Midbrain (tissue), 1 donor: ENCODE data around the gene RAD54L.
"Not testable (repeated sequence)": the region's sequence is repeated elsewhere in the genome, so short reads cannot be mapped to it uniquely, and the experiment has no call there.

ENCODE experiments used
- DNase-seq: peaks from one replicate; lab custom pipeline; 2025; lab: John Stamatoyannopoulos, UW

RAD54L gene

DNA sequence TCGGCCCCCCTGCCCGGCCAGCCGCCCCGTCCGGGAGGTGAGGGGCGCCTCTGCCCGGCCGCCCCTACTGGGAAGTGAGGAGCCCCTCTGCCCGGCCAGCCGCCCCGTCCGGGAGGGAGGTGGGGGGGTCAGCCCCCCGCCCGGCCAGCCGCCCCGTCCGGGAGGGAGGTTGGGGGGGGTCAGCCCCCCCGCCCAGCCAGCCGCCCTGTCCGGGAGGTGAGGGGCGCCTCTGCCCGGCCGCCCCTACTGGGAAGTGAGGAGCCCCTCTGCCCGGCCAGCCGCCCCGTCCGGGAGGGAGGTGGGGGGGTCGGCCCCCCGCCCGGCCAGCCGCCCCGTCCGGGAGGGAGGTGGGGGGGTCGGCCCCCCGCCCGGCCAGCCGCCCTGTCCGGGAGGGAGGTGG, 5.8 kb upstream of the RAD54L start:
- DNase-seq = not testable (repeated sequence)

GRCh38 chr1:46242918-46243317, 4.6 kb upstream of the RAD54L start:
- no peak for DNase-seq

DNA sequence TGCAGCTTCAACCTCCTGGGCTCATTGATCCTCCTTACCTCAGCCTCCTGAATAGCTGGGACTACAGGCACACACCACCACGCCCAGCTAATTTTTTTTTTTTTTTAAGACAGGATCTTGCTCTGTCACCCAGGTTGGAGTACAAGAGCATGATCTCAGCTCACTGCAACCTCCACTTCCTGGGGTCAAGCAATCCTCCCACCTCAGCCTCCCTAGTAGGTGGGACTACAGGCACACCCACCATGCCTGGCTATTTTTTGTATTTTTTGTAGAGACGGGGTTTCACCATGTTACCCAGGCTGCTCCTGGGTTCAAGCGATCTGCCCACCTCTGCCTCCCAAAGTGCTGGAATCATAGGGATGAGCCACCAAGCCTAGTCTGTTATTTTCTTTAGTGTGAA, 3.7 kb upstream of the RAD54L start:
- DNase-seq = not testable (repeated sequence)

DNA sequence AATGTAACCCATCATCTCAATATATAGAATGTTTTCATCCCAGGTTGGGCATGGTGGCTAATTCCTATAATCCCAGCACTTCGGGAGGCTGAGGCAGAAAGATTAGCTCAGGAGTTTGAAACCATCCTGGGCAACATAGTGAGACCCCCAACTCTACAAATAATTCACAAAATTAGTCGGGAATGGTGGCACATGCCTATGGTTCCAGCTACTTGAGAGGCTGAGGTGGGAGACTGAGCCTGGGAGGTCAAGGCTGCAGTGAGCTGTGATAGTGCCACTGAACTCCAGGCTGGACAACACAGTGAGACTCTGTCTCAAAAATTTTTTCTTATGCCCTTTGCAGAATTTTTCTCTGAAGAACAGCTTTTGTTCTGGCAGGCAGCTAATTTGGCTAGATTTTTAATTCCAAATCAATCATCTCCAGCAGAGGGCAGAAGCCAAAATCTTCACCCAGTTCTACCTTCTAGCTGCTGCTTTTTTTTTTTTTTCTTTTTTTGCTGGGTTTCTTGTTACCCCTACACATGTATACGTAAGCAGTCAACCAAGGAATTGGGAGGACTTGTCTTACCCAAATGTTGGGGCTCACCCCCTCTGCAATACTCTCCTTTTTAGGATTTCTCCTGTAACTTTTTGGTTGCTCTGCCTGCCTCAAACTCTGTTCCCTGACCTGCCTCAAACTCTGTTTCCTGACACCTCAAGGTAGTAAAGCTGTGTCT, 2.7 kb upstream of the RAD54L start:
- no peak for DNase-seq

DNA sequence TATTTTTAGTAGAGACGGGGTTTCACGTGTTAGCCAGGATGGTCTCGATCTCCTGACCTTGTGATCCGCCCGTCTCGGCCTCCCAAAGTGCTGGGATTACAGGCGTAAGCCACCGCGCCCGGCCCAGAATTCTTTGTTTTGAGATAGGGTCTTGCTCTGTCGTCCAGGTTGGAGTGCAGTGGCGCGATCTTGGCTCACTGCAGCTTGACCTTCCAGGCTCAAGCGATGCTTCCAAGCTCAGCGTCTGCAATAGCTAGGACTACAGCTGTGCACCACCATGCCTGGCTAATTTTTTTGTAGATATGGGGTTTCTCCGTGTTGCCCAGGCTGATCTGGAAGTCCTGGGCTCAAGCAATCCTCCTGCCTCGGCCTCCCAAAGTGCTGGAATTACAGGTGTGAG, 1.4 kb upstream of the RAD54L start:
- not testable (repeated sequence) for DNase-seq

GRCh38 chr1:46246548-46247435, 771 bp upstream of the RAD54L start:
- no peak for DNase-seq

DNA sequence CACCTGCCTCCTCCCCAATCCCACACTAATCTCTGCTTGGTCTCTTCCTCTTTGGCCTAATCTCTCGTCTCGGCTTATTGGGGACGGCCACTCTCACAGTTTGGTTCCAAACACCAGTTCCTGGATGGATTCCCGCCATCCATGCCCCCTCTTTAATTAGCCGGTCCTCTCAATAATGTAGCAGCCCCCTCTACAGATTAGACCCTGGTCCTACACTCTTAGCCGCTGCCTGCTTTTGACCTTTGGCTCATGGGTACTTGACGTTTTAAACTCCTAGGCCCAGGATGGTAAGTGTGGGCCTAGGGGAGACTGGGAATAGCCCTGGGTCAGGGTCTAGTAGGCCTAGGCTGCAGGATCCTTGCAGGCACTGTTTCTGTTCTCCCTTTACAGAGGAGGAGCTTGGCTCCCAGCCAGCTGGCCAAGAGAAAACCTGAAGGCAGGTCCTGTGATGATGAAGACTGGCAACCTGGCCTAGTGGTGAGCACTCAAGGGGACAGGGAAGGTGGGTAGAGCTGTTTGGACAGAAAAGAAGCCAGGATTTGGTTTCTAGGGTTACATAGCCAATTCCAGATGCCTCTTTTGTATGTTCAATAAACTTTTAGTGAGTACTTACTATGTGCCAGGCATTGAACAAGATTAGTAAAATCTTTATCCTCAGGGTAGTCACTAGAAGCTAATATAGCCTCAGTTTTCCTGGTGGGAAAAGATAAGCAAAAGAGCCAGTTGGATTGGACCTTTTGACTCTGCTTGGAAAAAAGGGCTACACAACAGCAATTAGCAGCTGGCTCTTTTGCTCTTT, 758 bp downstream of the RAD54L start:
- no peak for DNase-seq

GRCh38 chr1:46254668-46255067, 7.1 kb downstream of the RAD54L start:
- no peak for DNase-seq

DNA sequence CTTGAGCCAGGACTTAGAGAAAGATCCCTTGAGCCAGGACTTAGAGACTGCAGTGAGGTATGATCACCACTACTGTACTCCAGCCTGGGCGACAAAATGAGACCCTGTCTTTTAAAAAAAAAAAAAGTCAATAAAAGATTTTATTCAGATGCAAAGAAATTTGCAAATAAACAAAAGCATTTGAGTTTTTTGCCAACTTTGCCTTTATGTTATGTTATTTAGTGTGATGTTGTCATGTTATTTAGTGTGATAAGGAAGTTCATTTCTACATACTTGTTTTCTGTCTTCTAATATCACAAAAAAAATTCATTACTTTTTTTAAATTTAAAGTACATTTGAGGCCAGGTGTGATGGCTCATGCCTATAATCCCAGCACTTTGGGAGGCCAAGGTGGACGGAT, 9.0 kb downstream of the RAD54L start:
- DNase-seq = no peak

DNA sequence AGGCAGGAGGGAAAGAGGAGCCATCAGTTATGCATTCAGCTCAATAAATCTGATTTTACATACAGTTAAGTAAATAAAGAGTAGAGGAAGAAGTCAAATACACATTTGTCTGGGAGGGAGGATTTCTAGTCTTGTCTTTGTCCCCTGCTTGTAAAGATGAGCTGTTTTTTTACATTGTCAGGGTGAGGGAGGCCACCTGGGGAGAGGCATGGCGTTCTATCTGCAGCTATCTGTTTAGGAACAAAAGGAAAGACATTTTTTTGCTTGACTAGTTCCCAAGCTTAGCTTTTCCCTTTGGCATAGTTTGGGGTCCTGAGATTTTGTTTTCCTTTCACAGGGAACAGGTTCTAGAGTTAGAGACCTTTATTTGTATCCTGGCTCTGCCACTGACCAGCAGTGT, 14.9 kb downstream of the RAD54L start:
- no peak for DNase-seq

- no peak for DNase-seq
Observed at GRCh38 chr1:46263146-46263545, 15.6 kb downstream of the RAD54L start.

DNA sequence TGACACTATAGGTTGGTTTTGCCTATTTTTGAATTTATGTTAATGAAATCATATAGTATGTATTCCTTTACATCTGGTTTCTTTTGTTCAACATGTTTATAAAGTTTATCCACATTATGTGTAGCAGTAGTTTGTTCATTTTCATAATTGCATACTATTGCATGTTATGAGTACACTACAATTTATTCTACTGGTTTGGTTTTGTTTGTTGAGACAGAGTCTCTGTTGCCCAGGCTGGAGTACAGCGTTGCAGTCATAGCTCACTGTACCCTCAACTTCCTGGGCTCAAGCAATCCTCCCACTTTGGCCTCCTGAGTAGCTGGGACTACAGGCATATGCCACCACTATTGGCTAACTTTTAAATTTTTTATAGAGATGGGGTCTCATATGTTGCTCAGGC, 21.0 kb downstream of the RAD54L start:
- DNase-seq = no peak

DNA sequence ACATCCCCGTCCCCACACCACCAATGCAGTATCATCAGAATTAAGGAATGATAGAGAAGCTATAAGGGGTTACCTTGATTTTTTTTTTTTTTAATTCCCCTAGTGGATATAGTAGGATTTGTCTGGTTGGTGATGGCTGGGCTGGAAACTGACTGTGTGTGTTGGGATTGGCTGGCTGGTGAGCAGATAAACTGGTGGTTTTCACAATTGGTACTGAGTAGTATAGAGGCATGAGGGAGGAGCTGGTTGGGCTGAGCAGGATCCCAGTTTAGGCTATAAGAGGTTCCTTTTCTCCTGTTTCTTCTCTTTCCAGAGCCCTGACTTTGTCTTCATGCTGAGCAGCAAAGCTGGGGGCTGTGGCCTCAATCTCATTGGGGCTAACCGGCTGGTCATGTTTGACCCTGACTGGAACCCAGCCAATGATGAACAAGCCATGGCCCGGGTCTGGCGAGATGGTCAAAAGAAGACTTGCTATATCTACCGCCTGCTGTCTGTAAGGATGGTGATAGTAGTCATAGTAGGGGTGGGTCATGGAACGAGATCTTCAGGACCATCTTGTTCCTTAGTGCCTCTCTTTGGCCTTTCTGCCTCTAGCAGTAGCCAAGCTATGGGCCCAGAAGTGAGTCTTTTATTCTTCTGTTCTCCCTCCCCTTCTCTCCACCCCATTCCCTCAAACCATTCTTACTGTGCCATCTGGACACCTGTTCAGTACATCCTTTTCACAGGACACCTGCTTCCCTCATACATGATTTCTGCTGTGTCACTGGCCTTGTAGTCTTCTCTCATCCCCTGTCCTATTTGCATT, 26.9 kb downstream of the RAD54L start:
- no peak for DNase-seq

DNA sequence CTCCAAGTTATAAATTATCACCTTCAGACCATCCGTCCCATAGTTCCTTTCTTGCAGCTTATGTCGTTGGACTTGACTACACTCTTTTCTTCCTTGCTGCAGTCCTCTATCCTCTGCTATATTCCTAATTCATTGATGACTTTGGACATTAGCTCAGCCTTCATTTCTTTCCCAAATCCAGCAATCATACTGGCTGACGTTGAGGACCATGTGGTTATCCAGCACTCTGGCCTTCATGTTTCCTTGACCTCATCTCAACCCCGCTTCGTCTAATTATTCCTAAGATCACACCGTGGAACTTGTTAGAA, 27.4 kb downstream of the RAD54L start:
- no peak for DNase-seq

DNA sequence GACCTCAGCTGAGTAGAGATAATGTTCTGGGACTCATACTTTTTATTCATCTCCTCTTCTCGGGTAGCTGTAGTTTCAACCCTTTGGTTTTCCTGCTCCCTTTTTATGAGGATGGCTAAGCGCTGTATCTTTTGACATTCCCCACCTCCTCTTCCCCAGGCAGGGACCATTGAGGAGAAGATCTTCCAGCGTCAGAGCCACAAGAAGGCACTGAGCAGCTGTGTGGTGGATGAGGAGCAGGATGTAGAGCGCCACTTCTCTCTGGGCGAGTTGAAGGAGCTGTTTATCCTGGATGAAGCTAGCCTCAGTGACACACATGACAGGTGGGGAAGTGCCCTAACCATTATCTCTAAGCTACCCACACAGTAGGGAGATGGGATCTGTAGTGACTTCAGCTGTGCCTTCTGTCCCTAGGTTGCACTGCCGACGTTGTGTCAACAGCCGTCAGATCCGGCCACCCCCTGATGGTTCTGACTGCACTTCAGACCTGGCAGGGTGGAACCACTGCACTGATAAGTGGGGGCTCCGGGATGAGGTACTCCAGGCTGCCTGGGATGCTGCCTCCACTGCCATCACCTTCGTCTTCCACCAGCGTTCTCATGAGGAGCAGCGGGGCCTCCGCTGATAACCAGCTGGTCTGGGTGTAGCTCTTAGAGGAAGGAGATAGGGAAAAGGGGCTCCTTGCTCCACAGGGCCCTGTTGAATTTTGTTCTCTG, 30.3 kb downstream of the RAD54L start:
- DNase-seq = no peak

GRCh38 chr1:46278807-46279206, 31.2 kb downstream of the RAD54L start:
- DNase-seq = no peak

DNA sequence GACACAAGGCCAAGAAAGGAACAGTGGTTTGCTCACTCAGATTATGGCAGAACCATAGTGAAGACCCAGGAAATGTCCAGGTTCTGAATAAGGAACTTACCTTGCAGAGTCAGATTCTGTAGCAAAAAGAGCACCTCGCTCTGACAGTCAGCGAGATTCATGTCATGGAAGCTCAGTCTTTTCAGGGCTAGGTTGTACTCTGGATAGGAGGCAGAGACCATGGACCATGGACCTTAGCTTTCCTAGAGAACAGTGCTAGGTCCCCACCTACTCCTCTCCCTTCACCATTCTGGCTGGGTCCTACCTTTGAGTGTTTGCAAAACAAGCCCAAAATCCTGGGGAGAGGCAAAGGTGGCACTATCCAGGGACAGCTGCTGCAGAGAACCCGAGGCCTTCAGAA, 32.5 kb downstream of the RAD54L start:
- no peak for DNase-seq

DNA sequence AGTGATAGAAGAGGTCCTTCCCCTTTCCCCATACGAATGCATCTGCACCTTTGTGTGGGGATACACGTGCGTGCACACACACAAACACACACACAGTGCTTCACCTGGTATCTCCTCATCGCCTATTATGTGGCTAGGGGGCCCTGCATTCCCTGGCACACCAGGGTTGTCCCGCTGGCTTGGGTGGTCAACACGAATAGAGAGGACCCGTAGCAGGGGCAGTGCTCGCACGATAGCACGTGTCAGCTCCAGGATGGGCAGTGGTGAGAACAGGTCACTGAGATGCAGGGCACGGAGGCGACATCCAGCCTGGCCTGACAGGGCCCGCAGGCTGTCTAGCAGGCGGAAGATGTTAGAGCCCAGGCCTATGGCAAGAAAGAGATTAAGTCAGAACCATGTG, 33.5 kb downstream of the RAD54L start:
- DNase-seq = no peak

DNA sequence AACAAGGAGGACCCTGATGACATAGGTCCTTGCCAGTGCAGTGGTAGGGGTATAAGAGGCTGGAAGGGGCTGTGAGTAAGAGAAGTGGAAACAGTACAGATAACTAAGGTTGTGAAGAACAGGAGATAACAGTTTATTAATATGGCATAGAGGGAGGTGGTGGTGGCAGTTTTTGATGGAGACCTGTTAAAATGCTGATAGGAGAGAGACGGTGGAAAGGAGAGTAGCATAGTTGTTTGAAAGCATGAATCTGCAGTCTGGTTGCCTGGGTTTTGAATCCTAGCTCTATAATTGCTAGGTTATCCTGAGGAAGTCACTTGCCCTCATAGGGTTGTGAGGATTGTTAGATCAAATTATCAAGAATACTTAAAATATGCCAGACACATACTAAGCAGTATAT, 36.5 kb downstream of the RAD54L start:
- DNase-seq = no peak

DNA sequence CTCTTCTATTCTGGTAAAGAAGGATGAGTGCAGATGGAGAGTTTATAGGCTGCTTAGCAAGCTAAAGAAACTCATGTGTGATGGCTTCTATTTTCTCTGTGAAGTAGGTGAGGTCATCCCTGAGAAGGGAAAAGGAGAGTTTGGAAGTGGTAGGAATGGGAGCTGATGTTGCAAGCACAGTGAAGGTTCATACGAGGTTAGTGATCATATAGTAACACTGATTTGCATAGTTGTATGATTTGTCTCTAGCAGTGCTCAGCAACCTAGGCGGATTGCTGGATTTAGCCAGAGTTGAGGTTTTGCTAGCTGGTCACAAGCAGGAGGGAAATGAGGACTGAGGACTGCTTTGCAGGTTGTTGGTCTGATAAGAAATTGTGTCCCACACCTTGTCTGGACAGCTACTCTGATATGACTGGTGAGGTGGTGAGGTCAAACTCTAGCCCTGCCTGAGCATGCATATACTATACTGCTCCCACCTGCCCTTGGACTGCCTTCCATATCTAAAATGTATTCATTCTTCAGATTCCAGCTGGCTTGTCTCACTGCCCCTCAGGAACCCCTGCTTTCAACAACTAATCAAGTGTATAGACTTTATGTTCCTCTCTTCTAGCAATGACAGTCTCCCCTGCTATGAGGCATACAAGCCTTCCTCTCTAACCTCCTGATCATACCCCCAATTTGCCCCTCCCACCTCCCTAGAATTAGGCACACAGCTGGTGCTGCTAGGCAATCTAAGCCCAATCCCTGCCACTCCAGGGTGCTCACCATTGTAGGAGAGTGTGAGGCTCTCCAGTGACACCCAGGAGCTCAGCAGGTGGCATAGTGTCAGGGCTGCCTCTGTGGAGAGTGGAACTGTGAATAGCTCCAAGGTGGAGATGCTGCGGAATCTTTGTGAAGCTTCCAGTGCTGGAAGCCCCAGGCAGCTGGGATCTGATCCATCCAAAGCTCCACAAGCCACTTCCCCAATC, 37.3 kb downstream of the RAD54L start:
- DNase-seq = no peak
